Hindlimb muscle (tissue), 1 donor: ENCODE data around the gene SMIM24. TPM values are rescaled to one million over a fixed set of nuclear protein-coding genes. Genes with fewer than 3 reads are reported as not detected.

Source experiments
- DNase-seq: peaks from one replicate; pipeline ENCODE4 v3.0.0-alpha.2; 2013
- polyA plus RNA-seq: library from polyadenylated mRNA; unstranded; fragments of 120-200 nt; gene quantifications from one replicate; pipeline ENCODE4 v1.2.1, GENCODE V29; 2013; ENCODE audit not compliant: insufficient read length

Gene SMIM24
- polyA plus RNA-seq, 1 donor: not detected

DNA sequence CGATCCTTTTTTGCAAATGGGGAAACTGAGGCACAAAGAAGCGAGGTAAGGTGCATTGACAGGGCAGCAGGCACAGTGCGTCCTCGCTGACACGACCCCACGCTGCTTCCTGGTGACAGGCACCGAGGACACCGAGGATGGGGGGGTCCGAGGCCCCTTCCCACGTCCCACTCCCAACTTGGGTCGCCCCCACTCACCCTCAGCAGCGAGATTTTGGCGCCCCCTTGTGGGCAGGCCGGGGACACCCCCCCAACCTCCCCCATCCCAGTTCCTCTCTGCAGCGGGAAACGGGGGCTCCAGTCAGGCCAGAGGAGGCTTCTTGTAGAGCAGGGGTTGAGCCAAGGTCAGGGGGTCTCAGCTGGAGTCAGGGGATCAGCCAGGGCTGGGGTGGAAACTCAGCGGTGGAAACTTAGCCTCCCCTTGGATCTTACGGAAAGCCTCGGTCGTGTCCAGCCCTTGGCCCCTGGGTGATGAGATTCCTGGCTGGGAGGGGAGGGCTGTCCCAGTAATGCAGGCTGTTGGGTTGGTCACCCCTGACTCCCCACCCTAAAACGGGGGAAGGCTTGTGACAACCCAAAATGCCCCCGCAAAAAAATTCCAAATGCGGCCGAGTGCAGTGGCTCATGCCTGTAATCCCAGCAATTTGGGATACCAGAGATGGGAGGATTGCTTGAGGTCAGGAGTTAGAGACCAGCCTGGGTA, 8.2 kb downstream of the SMIM24 start:
- DNase-seq: no peak

DNA sequence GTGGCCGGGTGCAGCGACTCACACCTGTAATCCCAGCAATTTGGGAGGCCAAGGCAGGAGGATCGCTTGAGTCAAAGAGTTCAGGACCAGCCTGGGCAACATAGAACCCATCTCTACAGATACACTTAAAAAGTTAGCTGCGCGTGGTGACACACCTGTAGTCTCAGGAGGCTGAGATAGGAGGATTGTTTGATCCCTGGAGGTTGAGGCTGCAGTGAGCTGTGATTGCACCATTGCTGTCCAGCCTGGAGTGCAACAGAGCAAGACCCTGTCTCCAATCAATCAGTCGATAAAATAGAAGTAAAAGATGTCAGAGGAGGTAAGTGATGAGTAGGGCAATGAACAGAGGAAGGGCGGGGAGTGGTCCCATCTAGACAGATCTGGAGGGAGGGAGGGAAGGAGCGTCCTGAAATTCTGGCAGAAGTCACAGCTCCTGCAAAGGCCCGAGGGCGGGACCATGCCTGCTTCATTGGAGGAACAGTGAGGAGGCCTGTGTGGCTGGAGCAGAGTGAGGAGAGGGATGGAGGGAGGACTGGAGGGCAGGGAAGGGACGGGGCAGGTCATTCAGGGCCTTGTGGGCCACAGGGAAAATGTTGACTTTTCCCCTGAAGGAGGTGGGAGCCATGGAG, 9.7 kb downstream of the SMIM24 start:
- no peak for DNase-seq

DNA sequence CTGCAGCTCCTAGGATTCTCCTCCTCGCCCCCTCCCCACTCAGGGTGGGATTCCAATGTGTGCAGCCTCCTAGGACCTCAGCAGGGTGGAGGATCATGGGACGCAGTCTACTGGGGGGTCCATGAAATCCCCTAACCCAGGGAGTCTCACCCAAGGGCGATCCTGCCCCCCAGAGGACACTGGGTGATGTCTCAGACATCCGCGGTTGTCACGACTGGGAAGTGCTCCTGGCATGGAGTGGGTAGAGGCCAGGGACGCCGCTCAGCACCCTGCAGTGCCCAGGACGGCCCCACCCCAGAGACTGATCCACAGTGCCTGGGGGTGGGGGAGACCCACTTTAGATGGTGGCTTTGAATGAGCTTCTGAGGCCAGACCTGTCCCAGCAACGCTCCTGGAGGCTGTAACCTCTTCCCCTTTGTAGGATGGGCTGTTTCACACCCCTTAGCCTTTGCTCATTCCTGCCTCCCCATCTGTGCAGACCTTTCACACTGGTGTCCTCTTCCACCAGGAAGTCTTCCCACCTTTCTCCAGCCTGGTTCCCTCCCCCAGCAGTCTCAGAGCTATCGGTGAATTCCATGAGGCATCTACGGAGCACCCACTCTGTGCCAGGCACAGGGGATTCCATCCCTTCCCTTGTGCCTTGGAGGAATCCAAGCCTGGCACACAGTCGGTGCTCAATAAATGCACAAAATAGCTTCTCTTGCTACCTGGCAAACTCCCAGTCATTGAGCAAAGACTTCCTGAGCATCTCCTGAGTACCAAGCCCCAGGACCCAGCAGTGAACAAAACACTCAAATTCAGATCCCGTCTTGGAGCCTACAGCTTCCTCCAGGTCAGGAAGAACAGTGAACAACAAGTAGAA, 10.5 kb downstream of the SMIM24 start:
- no peak for DNase-seq

DNA sequence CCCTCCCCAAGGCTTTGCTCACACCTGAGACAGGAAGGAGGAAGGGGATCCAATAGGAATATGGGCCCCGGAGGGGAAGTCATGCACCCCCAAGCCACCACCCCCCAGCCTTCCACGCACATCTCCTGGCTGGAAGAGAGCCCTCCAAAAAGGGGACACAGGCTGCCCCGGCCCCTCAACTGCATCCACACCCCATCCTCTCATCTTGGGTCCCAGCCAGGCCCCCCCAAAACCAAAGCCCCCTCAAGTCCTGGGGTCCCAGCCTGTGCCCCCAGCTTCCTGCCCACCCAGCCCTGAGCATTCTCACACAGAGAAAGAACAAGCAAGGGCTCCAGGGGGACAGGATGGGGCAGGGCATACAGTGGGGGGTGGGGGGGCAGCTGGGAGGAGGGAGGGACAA, 12.1 kb downstream of the SMIM24 start:
- no peak for DNase-seq

DNA sequence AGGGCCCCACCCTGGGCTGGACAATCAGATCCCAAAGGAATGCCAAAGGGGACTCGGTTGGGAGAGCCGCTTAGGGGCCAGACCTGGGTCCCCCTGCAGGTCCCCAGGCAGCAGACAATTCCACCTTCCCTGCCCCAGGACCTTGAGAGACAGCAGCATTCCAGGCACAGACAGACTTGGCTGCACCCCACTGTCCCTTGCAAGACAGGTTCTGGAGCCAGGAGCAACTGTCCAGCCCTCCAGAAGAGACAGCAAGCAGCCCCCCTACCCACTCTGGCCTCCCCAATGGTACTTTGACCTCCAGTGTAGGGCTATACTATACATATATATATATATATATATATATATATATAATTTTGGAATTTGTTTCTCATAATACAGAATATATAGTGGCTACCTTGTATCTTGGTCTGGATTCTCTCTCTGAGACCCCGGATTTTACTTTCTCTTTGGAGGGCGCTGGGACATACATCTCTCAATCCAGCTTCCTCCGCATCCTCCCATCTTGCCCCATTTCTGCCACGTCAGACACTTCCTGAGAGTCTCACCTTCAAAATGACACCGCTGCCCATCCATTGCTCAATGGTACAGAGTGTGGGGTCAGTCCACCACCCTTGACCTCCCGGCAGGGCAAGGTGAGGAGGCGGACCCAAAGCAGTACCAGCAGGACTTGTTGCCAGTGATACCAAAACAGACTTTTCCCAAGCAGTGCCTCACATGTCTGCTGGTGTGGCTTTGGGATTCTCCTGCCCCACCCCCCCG, 12.7 kb downstream of the SMIM24 start:
- DNase-seq: no peak

DNA sequence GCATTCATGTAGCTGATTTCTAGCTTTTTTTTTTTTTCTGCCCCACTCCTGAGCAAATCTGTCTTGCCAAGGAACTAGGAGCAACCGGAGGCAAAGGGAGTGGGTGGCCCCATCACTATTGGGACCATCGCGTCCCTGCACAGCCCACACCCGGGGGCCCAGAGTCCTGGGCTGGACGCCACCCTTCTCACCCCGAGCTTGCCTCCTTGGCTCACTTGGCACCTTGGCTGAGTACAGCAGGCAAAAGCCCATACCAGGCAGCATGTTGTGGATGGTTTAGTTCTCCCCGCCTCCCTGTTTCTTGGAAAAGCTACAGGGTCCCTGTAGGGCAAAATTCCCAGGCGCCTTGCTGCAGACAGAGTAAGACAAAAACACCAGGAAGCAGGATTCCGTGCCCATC, 13.7 kb downstream of the SMIM24 start:
- no peak for DNase-seq

DNA sequence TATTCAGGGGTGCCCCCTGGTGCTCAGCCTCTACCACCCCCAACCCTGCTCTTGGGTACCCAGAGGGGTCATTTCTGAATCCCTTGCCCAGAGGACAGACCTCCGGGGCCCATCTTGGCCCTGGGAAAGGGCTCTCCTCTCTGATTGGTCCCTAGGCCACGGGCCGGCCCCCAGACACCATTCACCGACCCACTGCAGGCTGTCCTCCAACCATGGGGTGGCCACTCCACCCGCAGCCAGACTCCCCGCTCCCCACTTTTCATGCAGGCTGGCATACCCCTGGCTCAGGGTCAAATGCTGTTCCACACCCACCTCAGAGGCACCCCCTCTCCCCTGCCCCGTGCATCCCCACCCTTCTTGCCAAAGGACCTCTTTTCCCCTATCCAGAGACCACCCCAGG, 14.8 kb downstream of the SMIM24 start:
- DNase-seq: no peak

DNA sequence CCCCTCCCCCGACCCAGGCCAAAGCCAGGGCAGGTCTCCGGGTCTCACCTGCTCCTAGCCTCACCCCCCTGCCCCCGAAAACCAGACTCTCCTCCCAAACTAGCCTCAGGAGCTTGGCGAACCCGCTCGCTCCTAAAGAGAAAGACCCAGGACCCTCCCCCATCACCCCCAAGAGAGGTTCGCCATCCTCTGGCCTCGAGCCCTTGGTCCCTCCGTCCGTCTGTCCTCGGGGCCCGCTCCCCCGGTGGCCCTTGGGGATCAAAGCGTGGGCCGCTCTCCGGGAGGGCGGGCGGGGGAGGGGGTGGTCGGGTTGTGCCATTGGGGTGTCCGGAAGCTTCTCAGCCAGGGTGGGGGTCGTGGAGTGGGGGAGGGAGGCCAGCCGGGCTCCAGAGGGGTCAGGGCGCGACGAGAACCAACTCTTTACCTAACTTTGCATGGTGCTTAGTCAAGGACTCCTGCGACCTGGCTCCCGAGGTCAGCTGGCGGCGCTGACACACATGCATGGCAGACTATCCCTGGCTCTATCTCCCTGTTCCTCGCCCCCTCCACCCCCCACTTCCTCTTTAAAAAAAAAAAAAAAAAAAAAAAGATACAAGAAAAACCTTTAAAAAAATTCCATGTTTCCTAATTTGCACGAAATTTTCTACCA, 15.6 kb downstream of the SMIM24 start:
- DNase-seq: no peak

DNA sequence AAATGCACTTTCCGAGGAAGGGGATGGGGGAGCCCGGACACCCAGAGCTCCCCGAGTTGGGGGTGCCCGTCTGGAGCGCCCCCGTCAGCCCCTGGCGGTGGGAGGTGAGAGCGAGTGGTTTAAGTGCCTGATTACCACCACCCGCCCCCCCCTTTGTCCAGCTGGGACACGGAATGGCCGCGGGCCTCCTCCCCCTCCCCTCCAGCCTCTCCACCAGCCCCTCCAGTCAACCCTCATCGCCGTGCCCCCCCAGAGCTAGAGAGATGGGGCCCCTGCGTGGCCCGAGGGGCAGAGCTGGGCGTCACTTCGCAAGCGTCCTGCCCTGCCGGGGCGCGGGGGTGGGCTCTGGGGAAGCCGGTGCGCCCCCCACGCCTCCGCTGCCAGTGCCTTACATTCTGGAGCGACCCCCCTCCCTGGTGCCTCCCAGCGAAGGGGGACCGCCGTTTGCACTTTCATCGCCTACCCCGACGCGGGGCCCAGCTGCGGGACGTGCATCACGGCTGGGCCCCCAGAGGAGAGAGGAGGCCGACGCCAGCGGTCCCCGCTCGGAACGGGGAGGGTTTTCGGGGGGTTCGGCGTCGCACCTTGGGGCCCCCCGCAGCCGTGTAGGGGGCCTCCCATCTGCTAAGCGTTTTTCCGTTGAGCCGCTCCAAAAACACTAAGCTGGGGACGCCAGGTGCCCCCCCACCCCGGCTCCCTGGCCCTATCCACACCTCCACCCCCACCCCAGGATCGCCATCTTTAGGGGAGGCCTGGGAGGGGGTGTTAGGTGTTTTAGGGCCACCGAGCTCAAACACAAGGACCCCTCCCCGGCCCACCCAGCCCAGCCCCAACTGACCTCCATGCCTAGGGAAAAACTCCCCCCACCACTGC, 16.4 kb downstream of the SMIM24 start:
- DNase-seq: no peak

DNA sequence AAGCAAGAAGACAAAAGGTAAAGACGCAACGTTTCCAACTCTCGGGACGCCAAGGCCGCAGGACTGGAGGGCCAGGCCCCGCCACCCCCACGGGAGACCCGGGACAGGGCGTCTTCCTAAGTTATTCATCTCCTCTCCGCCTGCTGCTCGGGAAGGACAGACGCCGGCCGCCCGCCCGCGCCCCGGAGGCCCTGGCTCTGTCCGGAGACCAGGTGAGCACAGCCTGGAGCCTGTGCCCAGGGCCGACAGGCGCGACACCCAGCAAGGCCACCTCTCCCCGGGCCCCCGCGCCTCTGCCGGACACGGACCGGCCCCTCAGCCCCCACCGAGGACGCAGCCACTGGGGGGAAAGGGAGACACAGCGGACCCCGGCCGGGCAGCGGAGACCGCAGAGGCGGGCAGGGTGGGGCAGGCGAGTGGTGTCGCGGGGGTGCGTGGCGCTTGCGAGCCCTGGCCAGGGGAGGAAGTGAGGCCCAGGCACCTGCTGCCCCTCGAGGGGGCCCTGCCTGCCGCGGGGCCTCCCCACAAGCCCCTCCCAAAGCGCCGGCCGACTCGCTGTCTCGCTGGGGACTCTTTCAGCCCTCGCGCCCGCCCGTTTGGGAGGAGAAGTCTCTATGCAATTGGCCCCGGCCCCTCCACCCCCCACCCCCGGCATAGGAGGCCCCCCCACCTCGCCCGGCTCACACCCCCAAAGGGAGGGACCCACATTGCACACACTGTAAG, 17.2 kb downstream of the SMIM24 start:
- no peak for DNase-seq

DNA sequence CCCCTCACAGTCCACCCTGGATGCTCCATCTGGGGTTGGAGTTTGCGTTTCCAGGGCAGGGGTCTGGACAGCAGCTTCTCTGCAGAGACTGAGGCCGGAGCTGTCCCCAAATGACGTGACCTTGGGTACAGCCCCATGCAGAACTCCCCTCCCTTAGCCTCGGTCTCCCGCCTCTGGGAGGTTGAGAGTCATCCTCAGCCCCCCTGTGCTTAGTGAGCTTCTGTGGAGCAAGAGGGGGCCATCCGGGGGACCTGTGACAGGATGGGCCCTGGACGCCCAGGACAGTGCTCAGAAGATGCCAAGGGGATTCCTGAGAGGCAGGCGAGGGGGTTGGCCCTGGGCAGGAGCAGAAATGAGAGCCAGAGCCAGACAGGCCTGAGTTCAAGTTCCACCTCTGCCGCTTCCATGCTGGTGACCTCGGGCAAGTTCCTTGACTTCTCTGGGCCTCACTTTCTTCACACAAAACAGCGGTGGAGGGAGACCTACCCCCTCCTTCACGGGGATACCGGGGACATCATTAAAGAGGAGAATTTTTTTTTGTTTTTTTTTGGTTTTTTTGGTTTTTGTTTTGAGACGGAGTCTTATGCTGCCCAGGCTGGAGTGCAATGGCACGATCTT, 20.3 kb downstream of the SMIM24 start:
- no peak for DNase-seq

DNA sequence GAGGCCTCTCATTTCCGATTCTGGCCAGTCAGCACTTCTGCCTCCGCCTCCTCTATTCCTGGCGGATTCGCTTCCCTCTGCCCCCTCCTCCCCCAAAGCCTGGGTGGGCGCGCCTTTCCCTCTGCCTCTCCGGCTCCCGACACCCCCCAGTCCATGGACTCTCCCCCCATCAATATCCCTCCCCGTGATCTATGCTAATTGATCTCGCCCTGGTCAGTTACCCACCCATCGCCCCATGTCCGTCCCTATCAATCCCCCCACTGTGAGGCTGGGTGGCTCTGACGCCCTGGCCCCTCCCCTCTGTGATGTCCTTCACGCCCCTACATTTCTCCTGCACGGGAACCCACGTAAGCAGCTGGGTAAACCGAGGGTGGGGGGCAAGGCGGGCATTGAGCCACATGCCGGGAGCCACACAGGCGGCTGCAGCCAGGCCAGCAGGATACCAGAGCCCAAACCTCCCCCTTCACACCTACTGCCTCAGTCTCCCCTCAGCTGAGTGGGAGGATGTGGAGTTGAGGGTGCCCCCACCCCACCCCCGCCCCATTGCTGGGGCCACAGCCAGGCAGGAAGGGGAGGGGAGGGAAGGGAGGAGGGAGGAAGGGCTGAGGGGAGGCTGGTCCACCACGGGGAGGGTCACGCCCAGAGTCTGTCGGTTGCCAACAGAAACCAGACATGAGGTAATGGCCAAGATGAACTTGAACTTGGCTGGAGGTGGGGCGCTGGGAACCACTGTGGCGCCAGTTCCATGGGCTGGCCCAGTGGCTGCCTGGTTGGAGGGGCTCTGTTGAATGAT, 21.0 kb downstream of the SMIM24 start:
- peak; percentile 92 for DNase-seq

DNA sequence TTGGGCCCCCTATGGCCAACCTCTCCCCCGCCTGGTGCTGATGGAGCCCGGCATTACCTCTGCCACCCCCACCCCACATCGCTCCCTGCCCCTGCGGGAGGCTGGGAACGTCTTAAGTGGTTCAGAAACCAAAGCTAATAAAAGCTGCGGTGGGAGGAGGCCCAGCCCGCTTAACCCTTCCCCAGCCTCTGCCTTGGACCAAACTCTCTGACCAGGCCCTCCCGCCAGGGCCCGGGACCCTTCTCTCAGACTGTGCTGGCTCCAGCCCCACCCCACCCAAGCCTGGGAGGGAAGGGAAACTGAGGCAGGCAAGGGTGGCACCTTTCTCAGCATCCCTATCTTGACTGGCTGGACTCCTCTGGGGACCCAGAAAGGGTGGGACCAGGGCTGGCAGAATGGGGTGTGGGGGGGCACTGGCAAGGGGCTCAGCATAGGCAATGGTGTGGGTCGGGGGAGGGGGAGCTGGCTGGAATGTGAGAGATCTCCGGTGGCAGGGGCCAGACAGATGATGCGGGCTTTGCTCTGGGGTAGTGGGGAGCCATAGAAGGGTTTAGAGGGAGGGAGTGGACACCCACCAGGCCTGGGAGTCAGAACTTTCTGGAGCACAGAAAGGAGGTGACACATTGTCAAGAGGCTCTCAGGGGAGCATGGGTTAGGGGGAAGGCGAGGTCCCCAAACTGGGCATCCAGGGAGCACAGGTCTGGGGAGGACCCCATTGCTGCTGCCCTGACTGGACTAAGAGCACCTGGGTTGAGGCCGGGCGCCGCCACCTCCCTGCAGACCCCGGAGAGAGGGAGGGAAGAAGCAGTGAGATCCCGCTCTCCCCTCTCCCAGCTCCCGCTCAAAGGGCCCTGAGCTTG, 21.9 kb downstream of the SMIM24 start:
- DNase-seq: no peak

DNA sequence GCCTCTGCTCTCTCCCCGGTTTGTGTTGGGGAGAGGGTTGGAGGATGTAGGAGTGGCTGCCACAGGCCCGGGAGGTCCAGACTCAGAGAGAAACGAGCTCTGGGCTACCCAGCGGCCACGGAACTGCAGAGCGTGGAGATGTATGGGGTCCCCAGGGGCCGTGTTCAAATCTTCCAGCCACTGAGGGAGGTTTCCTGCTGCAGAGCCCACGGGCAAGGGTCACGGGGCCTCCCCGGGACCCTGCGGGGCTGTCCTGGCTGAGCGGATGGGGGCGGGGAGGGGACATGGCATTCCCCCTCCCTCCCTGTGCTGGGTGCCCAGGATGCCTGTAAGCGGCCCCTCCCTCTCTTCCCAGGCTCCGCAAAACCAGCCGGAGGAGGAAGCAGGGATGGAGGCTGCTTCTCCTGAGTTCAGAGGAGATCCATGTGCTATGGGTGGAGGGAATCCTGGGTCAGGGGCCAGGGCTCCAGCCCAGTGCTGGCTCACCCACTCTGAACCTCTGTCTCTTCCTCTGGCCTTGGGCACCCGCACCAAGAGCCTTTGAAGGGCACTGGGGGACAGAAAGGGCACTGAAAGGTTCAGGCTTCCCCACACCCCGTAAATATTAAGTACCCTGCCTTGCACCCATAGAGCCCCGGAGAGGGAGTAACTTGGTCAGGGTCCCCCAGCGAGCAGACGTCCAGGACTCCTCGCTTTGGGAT, 22.6 kb downstream of the SMIM24 start:
- DNase-seq: no peak

DNA sequence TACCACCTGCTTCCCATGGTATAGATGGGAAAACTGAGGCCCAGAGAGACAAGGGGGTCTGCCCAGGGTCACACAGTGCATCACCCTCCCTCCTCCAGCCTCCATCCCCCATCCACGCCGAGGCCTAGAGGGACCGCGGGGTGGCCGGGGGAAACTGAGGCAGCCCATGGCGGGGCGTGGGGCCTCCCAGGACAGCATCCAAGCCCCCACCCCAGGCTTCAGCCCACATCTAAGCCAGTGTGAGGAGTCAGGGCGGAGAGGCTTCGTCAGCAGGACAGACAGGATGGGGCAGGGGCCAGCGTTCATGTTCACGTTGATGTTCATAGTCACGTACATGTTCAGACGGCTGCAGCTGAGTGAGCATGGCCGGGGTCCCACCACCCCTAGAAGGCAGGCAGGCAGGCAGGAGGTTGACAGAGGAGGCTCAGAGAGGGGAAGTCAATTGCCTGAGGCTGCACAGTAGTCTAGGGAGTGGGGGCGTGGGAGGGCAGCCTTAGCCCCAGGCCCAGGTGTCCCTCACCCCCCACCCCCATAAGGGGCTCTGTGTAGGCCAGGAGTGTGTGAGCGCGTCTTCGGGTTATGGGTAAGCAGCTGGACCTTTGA, 23.3 kb downstream of the SMIM24 start:
- DNase-seq: no peak

DNA sequence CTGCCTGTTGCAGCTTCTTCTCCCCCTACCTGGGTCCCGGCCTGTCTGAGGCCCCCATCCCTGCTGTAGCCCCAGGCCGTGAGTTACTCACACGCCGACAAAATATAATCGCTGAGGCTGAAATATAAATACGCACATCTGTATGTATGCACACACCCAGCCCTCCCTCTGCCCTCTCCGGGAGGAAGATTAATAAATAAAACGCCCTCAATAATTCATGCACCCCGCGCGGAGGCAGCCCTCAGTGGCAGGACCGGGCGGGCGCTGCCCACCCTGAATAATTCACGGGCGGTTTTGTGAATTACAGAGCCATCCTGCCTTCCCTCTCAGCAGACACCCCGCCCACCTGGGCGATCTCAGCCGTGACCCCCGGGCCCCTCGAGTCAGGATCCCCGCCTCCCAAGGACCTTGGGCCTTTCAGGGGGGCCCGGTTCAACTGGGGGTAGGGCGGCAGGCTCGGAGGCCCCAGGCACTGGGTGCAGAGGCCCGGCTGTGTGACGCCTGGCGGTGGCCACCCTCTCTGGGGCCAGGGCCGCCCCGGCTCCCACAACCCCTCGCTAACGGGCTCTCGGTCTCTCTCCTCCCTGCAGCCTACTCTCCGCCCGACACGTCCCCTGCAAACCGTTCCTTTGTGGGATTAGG, 24.2 kb downstream of the SMIM24 start:
- DNase-seq: no peak
